NCI-H748 treated with DMSO at 0.1 percent for 48 hours (cell line): Measurements from ENCODE around the gene ANGPTL8.

Experiments used
- DNase-seq: peaks from one replicate; lab custom pipeline; 2025; lab: John Stamatoyannopoulos, UW

ANGPTL8 gene

DNA sequence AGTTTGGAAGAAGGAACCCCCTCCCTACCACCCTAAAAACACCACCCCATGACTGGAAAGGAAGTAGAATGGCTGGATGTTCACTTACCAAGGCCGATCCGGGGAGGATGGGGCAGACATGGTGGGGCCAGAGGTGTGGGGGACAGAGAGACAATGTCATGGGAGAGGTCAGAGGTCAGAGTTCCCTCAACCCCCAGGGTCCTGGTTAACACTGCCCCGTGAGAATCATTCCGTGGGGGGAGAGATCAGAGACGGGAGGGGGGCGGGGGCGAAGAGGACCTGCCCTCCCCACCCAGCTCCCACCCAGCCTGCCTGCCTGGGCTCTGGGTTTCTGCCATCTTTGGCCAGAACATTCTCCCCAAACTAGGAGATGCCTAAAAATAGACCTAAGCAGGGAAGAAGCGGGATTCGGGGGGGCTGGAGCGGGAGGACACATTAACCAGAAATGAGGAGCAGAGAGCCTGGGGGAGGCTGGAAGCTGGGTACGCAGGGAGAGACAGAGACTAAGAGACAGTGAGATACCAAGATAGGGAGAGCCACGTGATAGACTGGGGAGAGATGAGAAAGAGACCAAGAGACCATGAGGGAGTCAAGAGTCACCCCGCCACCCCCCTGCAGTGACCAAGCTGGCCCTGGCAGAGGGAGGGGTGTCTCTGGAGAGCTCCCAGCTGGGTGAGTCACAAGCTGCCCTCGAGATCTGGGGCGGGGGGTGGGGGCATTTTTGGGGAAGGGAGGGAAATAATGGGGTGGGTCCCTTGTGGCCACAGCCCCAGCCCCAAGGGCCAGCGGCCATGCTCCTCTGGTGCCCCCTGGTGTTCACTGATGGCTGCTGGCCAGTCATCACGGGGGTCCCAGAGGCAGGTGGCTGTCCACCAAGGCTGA, 36.0 kb upstream of the ANGPTL8 start:
- no peak for DNase-seq

DNA sequence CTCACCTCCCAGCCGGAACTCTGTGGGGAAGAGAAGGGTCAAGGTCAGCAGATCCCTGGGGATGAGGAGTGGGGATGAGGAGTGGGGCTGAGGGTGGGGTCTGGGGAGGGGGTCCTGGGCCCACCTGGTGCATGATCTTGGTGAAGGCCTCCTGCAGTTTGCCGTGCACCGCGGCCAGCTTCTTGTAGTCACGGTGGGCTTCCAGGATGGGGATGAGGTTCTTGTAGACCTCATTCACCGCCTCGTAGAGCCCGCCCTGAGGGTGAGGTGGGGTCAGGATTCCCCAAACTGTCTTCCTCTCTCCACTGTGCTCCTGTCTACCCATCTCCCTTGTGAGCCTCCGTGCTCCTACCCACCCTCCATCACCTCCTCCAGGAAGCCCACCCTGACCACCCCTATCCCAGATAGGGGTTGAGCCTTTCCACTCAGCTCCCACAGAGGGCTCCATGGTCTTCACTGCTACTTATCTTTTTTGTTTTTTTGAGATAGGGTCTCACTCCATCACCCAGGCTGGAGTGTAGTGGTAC, 35.3 kb upstream of the ANGPTL8 start:
- no peak for DNase-seq

DNA sequence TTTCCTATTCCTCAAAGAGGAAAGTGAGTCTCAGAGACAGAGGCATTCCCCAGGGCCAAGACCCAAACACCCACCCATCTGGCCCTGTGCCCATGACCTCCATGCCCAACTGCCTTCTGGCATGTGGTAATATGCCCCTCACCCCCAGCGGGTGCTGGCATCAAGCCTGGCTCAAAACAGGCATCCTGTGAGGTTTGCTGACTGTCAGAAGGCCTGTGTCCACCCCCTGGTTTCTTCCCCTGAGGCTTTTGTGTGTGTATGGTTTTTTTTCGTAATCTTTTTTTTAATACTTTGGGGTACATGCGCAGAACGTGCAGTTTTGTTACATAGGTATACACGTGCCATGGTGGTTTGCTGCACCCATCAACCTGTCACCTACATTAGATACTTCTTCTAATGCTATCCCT, 34.5 kb upstream of the ANGPTL8 start:
- DNase-seq: no peak

DNA sequence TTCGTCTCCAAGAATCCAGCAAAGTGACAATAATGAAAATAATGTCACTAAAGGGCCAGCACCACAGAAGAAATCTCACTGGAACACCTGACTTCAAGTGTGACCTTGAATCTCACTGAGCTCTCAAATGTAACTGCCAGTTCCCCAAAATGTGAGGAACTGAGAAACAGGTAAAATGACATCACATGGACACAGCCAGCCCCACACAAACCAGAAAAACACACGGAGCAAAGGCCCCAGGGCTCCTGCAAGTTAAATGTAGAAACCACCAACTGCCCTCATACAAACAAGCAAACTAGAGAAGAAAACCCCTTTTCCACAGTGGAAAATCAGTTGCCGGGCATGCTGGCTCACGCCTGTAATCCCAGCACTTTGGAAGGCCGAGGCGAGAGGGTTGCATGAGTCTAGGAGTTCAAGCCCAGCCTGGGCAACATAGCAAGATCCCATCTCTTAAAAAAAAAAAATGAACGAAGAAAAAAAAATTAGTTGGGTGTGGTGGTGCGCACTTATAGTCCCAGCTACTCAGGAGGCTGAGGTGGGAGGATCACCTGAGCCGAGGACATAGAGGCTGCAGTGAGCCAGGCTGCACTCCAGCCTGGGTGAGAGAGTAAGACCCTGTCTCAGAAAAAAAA, 33.4 kb upstream of the ANGPTL8 start:
- no peak for DNase-seq

DNA sequence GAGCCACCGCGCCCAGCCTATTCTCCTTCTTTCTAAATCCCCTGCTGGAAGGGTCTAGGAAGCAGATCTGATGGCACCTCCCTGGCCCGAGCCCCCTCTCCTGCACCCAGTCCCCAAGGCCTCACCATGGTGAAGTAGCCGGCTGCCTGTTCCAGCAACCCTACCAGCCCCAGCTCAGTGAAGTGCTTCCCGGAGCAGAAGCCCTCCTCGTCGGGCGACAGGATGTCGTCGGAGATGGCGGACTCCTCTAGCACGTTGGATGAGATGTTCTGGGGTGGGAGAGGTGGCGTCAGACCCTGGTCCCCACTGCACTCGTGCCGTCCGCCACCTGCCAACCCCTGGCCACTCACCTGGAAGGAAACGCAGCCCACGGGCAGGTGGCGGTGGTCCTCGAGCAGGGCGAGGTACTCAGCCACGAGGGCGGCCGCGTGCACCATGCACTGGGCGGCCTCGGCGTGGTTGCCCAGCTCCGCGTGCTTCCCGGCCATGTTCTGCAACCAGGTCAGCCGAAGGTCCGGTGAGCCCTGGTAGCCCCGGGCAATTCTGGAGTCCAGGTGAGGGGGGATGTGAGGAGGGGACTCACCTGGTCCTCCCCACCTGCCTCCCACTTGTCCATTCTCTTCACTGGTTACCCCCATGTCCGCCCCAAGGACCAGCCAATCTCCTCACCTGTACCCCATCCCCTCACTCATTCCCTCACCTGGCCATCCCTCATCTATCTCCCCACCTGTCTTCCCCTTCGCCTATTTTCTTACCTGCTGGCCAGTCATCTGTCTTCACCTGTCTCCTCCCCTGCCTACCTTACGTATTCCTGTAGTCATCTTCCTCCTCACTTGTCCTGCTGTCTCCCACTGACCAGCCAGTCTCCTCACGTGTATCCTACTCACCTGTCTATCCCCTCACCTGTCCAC, 30.6 kb upstream of the ANGPTL8 start:
- DNase-seq: no peak

DNA sequence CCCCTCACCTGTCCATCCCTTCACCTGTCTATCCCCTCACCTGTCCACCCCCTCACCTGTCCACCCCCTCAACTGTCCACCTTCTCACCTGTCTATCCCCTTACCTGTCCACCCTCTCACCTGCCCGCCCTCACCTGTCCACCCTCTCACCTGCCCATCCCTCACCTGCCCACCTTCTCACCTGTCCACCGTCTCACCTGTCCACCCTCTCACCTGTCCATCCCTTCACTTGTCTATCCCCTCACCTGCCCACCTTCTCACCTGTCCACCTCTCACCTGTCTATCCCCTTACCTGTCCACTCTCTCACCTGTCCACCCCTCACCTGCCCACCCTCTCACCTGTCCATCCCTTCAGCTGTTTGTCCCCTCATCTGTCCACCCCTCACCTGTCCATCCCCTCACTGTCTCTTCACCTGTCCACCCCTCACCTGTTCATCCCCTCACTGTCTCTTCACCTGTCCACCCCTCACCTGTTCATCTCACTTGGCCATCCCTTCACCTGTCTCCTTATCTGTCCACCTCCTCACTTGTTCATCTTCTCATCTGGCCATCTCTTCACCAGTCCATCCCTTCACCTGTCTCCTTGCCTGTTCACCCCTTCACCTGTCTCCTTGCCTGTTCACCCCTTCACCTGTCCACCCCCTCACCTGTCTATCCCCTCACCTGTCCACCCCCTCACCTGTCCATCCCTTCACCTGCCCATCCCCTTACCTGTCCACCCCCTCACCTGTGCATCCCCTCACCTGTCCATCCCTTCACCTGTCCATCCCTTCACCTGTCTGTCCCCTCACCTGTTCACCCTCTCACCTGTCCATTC, 29.4 kb upstream of the ANGPTL8 start:
- no peak for DNase-seq

DNA sequence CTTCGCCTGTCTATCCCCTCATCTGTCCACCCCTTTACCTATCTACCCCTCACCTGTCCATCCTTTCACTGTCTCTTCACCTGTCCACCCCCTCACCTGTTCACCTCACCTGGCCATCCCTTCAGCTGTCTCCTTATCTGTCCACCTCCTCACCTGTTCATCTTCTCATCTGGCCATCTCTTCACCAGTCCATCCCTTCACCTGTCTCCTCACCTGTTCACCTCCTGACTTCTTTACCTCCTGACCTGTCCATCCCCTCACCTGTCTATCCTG, 28.8 kb upstream of the ANGPTL8 start:
- no peak for DNase-seq

DNA sequence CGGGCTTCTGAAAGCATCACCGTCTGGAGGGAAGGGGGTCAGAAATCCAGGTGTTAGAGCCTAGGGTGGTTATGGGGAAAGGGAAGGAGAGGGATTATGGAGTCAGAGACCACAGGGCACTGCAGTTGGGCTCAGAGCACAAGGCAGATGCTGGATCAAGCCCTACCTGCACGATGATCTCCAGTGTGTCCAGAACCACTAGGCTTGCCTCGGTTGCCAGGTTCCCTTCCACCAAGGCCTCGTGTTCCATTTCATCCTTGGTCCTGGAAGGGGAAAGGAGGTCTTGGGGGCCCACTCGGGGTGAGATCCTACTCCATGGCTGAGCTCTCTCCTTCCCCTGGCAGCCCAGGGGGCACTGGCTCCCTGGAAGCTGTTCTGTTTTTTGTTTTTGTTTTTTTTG, 25.0 kb upstream of the ANGPTL8 start:
- DNase-seq: no peak

DNA sequence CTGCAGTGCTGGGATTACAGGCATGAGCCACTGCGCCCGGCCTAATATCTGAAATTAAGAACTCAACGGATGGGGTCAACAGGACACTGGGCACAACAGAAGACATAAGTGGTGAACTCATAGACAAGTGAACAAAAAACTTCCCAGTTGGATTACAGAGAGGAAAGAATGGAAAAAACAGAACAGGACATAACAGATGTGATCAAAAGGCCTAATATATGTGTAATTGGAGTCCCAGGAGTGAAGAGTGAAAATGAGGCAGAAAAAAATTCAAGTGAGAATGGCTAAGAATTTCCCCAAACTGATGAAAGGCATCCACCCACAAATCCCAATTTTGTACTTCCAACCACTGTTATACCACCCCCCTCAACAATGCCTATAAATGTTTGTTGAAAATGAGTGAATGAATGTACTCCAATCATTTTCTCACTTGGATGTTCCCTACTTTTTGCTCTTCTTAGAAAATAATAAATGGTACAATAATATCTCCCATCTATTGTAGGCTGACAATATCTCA, 18.3 kb upstream of the ANGPTL8 start:
- no peak for DNase-seq

DNA sequence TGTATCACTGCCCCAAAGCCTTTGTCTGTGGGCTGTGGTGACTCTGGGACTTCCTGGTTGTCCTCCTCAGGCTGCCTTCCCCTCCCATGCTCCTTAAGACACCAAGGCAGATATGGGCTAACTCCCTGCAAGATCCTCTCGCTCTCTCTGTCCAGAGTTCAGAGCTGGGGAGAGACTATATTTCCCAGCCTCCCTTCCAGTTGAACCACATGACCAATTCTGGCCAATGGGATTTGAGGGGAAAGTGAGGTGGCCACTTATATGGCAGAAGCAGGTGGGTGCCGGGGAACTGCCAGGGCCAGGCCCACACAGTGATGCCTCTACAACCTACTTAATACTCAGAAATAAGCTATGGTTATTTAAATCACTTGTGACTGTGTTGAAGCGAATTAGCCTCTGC, 16.2 kb upstream of the ANGPTL8 start:
- DNase-seq: no peak

DNA sequence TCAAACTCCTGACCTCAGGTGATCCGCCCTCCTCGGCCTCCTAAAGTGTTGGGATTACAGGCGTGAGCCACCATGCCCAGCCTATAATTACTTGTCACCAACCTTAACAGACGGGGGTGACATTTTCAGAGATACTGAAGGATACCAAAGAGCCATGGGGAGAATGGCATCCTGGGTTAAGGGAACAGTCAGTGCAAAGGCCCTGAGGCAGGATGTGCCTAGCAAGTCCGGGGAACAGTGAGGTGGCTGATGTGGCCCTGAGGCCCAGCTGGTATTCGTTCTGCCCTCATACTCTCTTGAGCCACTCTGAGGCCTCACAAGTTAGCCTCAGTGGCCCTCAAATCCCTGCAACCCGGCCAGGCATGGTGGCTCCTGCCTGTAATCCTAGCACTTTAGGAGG, 15.0 kb upstream of the ANGPTL8 start:
- no peak for DNase-seq

DNA sequence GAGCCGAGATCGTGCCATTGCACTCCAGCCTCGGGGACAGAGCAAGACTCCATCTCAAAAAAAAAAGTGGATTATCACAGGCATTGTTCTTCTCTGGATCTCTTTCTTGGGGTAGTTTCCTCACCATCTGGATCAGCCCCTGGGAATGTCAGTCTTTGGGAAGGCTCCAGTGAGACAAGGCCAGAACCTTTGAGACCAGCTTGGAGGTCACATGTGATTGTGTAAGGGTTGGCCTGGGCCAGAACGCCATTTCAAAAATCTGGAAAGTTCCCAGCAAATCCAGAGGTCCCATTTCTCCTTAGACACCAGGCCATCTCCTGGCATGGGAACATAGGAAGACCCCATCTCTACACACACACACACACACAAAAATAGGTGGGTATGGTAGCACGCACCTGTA, 14.2 kb upstream of the ANGPTL8 start:
- DNase-seq: no peak

DNA sequence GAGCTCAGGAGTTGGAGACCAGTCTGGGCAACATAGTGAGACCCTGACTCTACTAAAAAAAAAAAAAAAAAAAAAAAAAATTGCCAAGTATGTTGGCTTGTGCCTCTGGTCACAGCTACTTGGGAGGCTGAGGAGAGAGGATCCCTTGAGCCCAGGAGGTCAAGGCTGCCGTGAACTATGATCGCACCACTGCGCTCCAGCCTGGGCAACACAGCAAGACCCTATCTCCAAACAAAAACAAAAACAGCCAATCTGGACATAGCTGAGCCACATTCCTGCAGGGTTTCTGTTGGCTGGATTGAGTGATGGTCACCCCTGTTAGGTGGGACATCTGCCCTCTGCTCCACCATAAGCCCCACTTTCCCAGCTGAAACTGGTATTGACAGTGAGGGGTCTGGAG, 13.6 kb upstream of the ANGPTL8 start:
- DNase-seq: no peak

DNA sequence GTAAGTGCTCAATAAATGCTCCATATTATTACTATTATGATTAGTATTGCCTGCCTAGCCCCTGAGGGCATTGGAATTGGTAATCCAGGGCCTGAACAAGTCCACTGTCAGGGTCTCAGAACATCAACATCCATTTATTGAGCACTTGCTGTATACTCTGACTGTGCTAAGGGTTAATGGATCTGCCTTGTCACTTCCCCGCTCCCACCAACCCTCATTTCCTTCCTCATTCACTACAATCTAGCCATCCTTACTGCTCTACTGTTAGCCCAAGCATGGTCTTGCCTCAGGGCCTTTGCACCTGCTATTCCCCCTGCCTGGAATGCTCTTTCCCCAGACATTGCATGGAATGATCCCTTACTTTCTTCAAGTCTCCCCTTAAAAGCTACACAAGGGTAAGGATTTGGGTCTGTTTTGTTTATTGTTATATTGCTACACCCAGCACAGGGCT, 12.7 kb upstream of the ANGPTL8 start:
- no peak for DNase-seq

DNA sequence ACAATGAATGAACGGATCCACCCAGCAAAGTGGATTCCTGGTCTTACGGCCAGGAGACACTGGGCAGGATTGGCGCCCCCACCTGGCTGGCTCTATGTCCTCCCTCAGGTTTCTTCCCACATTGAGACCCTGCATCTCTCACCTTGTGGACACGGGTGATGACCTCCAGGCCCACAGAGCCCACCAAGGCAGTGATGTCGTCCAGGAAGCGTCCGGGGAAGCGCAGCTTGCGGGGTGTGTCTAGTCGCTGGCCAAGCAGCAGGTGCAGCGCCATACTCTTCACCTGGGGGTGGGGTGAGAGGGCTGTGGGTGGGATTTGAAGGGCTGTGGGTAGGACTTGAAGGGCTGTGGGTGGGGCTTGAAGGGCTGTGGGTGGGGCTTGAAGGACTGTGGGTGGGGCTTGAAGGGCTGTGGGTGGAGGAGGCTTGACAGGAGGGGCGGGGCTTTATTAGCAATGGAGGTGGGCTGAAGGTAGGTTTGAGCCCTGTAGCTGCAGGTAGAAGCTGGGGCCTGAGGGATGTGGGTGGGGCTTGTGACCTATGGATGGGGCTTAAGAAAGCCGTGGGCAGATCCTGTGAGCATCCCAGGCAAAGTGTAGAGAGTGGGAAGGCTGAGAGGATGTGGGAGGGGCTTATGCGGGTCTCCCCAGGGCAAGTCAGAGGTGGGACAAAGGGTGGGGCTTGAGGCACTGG, 12.1 kb upstream of the ANGPTL8 start:
- no peak for DNase-seq

DNA sequence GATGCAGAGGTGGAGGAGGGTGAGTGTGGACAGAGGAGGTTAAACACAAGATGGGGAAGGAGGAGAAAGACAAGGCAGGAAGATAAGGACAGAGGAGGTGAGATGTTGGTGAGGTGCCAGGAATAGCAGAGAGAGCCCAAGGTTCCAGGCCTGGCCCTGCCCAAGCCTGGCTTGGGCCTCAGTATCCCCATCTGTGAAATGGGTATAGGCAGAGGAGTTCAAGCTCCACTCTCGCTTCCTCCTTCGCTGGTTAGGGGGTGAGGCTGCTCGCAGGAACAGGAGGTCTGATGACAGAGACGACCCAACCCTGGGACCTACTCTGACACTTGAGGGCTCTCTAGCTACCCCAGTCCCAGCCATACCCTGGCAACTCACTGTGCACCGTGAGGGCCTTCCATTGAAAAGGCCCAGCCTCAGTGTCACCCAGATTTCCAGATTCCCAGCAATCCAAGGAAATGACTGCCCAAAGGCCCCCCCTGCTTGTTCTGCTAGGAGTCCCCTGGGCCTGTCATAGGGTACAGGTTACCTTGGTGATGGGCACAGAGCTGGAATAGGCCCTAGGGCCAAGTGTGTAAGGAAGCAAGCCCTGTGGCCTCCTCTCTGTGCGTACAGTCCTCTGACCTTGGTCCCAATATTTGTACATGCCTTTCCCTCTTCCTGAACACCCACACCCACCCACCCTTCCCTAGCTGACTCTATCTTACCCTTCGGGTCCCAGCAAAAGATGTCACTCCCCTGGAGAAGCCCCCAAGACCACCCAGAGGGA, 8.6 kb upstream of the ANGPTL8 start:
- DNase-seq: no peak

DNA sequence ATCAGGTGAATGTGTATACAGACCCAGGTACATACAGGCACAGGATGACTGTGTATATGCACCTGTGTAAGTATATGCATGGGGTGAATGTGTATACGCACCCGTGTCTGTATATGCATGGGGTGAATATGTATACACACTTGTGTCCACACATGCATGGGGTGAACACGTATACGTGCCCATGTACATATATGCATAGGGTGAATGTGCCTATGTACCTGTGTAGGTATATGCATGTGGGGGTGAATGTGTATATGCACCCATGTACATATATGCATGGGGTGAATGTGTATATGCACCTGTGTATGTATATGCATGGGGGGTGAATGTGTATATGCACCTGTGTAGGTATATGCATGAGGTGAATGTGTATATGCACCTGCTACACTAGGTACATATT, 6.9 kb upstream of the ANGPTL8 start:
- no peak for DNase-seq

DNA sequence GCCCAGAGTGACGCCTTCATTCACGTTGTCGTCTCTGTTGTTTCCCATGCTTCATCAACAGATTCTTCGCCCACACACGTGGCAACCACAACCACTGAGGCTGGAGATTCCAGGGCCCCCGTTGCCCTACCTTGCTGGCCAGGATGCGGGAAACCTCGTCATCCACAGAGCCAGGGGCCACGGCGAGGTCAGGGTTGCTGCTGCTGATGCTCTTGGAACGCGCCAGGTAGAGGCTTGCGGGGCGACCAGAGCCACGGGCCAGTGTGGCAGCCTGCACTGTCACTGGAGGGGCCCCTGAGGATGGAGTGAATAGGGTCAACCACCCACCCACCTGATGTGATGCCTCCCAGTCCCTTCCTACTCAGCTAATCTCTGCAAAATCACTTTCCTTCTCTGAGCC, 6.3 kb upstream of the ANGPTL8 start:
- no peak for DNase-seq

DNA sequence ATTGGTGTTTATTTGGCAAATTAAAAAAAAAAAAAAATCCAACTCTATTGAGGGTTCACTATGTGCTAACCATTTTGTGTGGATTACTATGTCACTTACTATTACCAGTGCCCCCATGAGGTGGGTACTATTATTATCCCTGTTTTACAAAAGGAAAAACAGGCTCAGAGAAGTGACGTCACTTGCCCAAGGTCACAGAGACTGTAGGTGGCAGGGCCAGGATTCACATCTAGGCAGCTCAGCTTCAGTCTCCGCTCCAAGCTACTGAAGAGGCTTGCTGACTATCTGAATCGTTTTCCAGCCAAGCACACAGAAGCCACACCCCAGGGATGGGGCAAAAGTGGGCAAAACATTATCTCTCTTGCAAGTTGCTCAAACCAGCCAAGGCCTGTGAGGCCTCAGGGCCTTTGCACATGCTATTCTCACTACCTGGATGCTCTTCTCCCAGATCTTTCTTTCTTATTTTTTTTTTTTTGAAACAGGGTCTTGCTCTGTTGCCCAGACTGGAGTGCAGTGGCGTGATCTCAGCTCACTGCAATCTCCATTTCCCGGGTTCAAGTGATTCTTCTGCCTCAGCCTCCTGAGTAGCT, 4.8 kb upstream of the ANGPTL8 start:
- no peak for DNase-seq
